Measurements from ENCODE around the gene TAOK2. TPM values are rescaled to one million over a fixed set of nuclear protein-coding genes. Genes with fewer than 3 reads are reported as not detected.

TAOK2 gene
- total RNA-seq, 4 donors from 2014 or later: 28.4 to 70.0 (median 46.6) TPM

GRCh38 chr16:30018731-30019158 lies 45.1 kb downstream of the TAOK2 start:
- Histone ChIP-seq H3K4me1 (no peaks in the 10 kb centered on the region), H3K27ac (no peak overlapping the region), H3K9me3 (no peaks in the 10 kb centered on the region), H3K27me3 (no peaks in the 10 kb centered on the region), H3K36me3 (no peaks in the 10 kb centered on the region), H3K4me3 (no peak overlapping the region)
- no peak for TF ChIP-seq CTCF (IDR thresholded peaks at IDR 0.05)
- TF ChIP-seq POLR2A (IDR thresholded peaks at IDR 0.05): no peak
- intact Hi-C loops (cut with DNase I; ENCODE audit: low total_unique reads): no loop called here
- DNase-seq: no peak

GRCh38 chr16:30022887-30023286 lies 49.2 kb downstream of the TAOK2 start, which contains the start of gene C16orf92:
C16orf92 (plus strand) TSS chr16:30023198; CDS start chr16:30023341, 143 bp downstream.
- no peak within 1 kb of the TSS for H3K27ac ChIP-seq
- no peaks in the 10 kb centered on the region for H3K27me3 ChIP-seq
- intact Hi-C loops (cut with DNase I; ENCODE audit: low total_unique reads): no loop called here
- DNase-seq: no peak
- no peak within 1 kb of the TSS for H3K4me3 ChIP-seq
- no peak for TF ChIP-seq POLR2A (IDR thresholded peaks at IDR 0.05)
- no peak for TF ChIP-seq CTCF (IDR thresholded peaks at IDR 0.05)
- no peaks in the 10 kb centered on the region for H3K4me1 ChIP-seq
- no peaks in the 10 kb centered on the region for H3K9me3 ChIP-seq
- no peaks in the 10 kb centered on the region for H3K36me3 ChIP-seq

GRCh38 chr16:30023586-30023985 lies 49.9 kb downstream of the TAOK2 start:
- Histone ChIP-seq H3K9me3 (no peaks in the 10 kb centered on the region), H3K27me3 (no peaks in the 10 kb centered on the region), H3K4me3 (no peak overlapping the region), H3K27ac (no peak overlapping the region), H3K36me3 (no peaks in the 10 kb centered on the region), H3K4me1 (no peaks in the 10 kb centered on the region)
- TF ChIP-seq POLR2A (IDR thresholded peaks at IDR 0.05) (no peak), CTCF (IDR thresholded peaks at IDR 0.05) (no peak)
- DNase-seq: no peak
- intact Hi-C loops (cut with DNase I; ENCODE audit: low total_unique reads): no loop called here

GRCh38 chr16:30024451-30024850 lies 50.8 kb downstream of the TAOK2 start:
- Histone ChIP-seq H3K4me3 (no peak overlapping the region), H3K4me1 (no peaks in the 10 kb centered on the region), H3K27ac (no peak overlapping the region), H3K36me3 (no peaks in the 10 kb centered on the region), H3K9me3 (no peaks in the 10 kb centered on the region), H3K27me3 (peaks cover 0 to 2% of the 10 kb centered on the region in 2 donors)
- no peak for TF ChIP-seq CTCF (IDR thresholded peaks at IDR 0.05)
- TF ChIP-seq POLR2A (IDR thresholded peaks at IDR 0.05): no peak
- intact Hi-C loops (cut with DNase I; ENCODE audit: low total_unique reads): no loop called here
- no peak for DNase-seq

GRCh38 chr16:30025156-30025555 lies 51.5 kb downstream of the TAOK2 start:
- Histone ChIP-seq H3K27me3 (peaks cover 0 to 9% of the 10 kb centered on the region in 2 donors), H3K4me1 (no peaks in the 10 kb centered on the region), H3K9me3 (no peaks in the 10 kb centered on the region), H3K36me3 (no peaks in the 10 kb centered on the region), H3K4me3 (no peak overlapping the region), H3K27ac (no peak overlapping the region)
- DNase-seq: no peak
- TF ChIP-seq POLR2A (IDR thresholded peaks at IDR 0.05) (no peak), CTCF (IDR thresholded peaks at IDR 0.05) (no peak)
- intact Hi-C loops (cut with DNase I; ENCODE audit: low total_unique reads): no loop called here

Data from uterus (tissue), 4 donors.